ENCODE data around the gene CCR7.

Gene CCR7

DNA sequence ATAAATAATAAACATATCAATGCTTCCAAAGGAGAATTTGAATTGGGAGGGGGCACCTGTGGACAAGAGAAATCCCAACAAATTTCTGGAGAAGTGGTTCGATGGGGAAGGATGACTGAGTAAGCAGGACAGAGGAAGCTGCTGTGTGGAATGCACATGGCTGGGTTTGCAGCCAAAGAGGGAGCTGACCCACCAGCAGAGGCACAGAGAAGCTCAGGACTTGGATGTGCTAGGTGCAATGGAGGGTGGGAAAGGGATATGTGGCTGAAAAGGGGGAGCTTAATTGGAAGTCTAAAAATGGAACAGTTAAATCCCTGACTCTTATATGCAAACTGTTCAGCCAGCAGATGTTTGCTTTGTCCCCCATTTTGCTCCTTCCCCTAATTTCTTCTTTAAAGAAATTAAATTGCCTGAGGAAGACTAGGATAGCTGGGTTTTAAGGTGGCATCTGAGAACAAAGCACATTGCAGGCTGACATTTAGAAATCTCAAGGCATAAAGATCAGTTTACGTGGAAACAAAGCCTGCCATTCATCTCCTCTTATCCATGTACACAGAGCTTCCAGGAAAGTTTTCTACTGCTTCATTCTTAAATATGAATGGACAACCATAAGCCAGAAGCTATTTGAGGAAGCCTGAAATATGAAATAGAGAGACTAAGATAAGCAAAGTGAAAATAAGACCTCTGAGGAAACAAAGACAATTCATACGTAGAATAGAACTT, 40.9 kb downstream of the CCR7 start:
- DNase-seq (ENCODE audit: low spot score): no peak
- peak overlapping the region; percentile 63 for H3K27ac ChIP-seq
- ChIA-PET POLR2A (ENCODE audit: low non-redundant PET) (no interaction called here), CTCF (interaction anchor here (0.6 kb wide), 1 partner anchor 1549 kb away, joined by 3 read pairs; no protein-coding TSS in a partner anchor)
- TF ChIP-seq CTCF (conservative IDR thresholded peaks at IDR 0.05; ENCODE audit: low read depth): no peak

- H3K27ac ChIP-seq: peak overlapping the region; percentile 99
- POLR2A ChIA-PET (ENCODE audit: low non-redundant PET): interaction anchor here (0.6 to 1.0 kb wide), 3 partner anchors 22 to 296 kb away, joined by 3 to 4 read pairs (median 4); partner anchors contain the start of gene TNS4
- no peak for TF ChIP-seq CTCF (conservative IDR thresholded peaks at IDR 0.05; ENCODE audit: low read depth)
- no peak for DNase-seq (ENCODE audit: low spot score)
- CTCF ChIA-PET: interaction anchor here (0.7 to 0.9 kb wide), 2 partner anchors 10 to 37 kb away, joined by 3 to 4 read pairs; no protein-coding TSS in a partner anchor
Measured at GRCh38 chr17:40522961-40523310, 42.3 kb downstream of the CCR7 start.

- ChIA-PET CTCF (interaction anchor here (0.7 to 0.9 kb wide), 3 partner anchors 11 to 45 kb away, joined by 3 to 4 read pairs (median 3); no protein-coding TSS in a partner anchor), POLR2A (ENCODE audit: low non-redundant PET) (interaction anchor here (0.6 to 1.0 kb wide), 3 partner anchors 21 to 297 kb away, joined by 3 to 4 read pairs (median 4); partner anchors contain the start of gene TNS4)
- H3K27ac ChIP-seq: peak overlapping the region; percentile 99
- TF ChIP-seq CTCF (conservative IDR thresholded peaks at IDR 0.05; ENCODE audit: low read depth): no peak
- DNase-seq (ENCODE audit: low spot score): no peak
Measured at GRCh38 chr17:40522250-40522960, 42.9 kb downstream of the CCR7 start.

DNA sequence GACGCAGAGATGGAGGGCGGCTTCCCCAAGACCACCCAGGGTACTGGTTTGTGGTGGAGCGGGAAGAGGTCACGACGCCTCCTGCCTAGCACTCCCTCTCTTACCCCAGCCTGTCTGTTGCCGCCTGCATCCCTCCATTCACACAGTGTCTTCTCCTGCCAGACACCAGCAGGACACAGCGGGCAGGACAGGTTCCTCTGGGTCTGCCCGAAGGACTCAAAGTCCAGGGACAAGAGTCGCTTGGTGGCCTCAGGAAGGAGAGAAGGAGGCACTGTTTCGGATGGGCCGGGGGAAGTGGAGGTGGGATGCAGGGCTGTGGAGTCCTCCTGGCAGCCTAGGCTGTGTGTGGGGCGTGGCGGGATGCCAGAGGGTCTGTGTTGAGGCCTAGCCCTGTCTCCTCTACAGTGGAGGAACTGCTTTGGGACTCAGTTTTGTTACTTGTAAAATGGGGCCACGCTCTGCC, 44.2 kb downstream of the CCR7 start:
- ChIA-PET POLR2A (ENCODE audit: low non-redundant PET) (interaction anchor here (1.2 kb wide), 2 partner anchors 19 to 24 kb away, joined by 3 to 10 read pairs; partner anchors contain the start of gene TNS4), CTCF (interaction anchor here (0.6 kb wide), 1 partner anchor 78 kb away, joined by 4 read pairs; the partner anchor contains the start of gene IGFBP4)
- H3K27ac ChIP-seq: peak overlapping the region; percentile 99
- no peak for DNase-seq (ENCODE audit: low spot score)
- TF ChIP-seq CTCF (conservative IDR thresholded peaks at IDR 0.05; ENCODE audit: low read depth): no peak

DNA sequence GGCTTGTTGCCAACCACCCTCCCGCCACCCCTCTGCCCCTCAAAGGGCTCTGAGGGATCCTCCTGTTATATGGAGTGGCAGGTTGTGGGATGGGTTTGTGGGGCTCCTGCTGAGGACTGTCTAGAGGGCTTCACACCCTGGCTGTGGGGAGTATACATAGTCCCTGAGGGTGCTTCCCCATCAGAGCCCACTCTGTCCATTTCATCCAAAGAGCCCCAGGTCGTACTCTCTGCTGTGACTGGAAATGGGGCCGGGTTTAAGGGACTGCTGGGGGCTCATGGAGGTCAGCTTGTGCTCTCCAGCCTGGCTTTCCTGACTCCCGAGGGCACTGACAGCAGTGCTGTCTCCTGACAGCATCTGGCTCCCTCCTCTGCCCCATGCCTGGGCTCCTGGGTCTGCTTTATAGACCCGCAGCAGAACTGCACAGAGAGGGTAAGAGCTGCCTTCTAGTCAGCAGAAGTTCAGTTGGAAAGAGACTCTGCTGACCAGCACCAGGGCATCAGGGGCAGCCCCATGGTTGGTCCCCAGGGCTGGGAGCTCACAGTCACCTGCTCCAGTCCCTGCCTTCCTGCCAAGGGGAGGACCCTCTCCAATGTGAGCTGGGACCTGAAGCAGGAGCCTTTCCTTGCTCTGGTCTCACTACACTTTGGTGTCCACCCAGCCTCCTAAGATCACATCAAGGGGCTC, 46.0 kb downstream of the CCR7 start:
- CTCF ChIA-PET: interaction anchor here (0.6 kb wide), 1 partner anchor 29 kb away, joined by 3 read pairs; no protein-coding TSS in a partner anchor
- DNase-seq (ENCODE audit: low spot score): no peak
- TF ChIP-seq CTCF (conservative IDR thresholded peaks at IDR 0.05; ENCODE audit: low read depth): no peak
- H3K27ac ChIP-seq: peak overlapping the region; percentile 99
- POLR2A ChIA-PET (ENCODE audit: low non-redundant PET): interaction anchor here (0.6 to 2.6 kb wide), 3 partner anchors 9 to 19 kb away, joined by 3 to 26 read pairs (median 11); partner anchors contain the start of gene TNS4

Data from RWPE1 (cell line).